ENCODE results near the gene USP32.
"Not testable (repeated sequence)": the region's sequence is repeated elsewhere in the genome, so short reads cannot be mapped to it uniquely, and the experiment has no call there.

Gene USP32

GRCh38 chr17:60403523-60403810, 11.5 kb upstream of the USP32 start:
- DNase-seq (ENCODE audit: low read depth in 2 of 2): no peak

GRCh38 chr17:60401819-60402218, 9.9 kb upstream of the USP32 start:
- no peak for DNase-seq (ENCODE audit: low read depth in 2 of 2)

GRCh38 chr17:60398227-60398959, 6.5 kb upstream of the USP32 start:
- DNase-seq (ENCODE audit: low read depth in 2 of 2): no peak

- DNase-seq (ENCODE audit: low read depth in 2 of 2): no peak
Measured at GRCh38 chr17:60396412-60396811, 4.5 kb upstream of the USP32 start.

DNA sequence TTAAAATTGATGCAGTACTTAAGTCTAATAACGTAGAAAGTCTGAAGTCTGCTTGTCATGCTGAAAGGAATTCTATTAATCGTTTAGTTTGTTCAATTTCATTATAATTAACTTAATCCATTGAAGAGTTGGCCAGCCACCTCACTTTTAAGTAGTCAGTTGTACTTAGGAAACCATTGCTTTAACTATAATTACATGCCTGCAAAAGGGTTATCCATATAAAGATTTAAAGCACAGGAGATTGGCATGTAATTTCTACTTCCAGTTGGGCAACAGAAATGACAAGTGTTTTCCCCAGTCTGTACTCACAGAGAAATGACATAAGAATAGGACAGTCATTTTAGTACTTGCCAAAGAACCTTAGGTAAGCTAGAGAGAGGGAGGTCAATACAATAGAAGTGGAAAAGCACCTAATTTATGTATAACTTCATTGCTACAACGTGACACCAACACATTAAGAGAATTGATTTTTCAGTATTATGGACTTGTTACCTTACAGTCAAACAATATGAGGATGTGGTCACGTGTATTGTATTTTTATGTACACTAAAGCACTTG, 3.7 kb upstream of the USP32 start:
- no peak for DNase-seq (ENCODE audit: low read depth in 2 of 2)

DNA sequence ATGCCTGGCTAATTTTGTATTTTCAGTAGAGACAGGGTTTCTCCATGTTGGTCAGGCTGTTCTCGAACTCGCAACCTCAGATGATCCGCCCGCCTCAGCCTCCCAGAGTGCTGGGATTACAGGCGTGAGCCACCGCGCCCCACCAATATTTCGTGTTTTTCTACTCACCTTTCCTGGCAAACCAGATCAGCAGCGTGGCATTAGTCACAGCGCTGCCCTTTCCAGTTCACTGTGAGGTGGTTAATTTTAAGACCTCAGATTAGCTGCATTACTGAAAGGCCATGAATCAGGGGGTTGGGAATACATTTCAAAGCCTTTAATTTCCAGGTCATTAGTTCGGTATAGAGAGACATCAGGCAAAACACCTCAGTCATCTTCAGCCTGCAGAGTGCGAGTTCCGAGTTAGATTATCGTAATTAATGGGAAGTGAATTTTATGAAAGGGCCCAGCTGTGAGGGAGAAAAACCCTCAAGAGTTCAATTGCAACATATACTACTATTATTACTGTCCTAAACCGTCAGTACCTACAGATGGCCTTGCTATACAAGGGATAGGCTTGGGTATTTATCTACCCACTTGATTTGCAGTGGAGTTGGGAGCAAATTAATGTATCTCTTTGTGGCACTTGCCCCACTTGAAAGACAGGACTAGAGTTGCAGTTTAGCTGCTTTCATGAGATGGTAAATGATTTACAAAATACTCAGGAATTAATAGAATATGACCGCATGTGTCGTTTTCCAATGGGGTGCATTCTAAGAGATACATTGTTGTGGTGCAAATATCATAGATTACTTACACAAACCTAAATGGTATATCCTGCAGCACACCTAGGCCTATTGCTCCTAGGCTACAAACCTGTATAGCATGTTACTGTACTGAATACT, 2.1 kb upstream of the USP32 start:
- DNase-seq (ENCODE audit: low read depth in 2 of 2): no peak

GRCh38 chr17:60392845-60393702, 1.1 kb upstream of the USP32 start:
- DNase-seq (ENCODE audit: low read depth in 2 of 2): no peak

GRCh38 chr17:60391471-60392041, 377 bp downstream of the USP32 start:
- DNase-seq (ENCODE audit: low read depth in 2 of 2): no peak

DNA sequence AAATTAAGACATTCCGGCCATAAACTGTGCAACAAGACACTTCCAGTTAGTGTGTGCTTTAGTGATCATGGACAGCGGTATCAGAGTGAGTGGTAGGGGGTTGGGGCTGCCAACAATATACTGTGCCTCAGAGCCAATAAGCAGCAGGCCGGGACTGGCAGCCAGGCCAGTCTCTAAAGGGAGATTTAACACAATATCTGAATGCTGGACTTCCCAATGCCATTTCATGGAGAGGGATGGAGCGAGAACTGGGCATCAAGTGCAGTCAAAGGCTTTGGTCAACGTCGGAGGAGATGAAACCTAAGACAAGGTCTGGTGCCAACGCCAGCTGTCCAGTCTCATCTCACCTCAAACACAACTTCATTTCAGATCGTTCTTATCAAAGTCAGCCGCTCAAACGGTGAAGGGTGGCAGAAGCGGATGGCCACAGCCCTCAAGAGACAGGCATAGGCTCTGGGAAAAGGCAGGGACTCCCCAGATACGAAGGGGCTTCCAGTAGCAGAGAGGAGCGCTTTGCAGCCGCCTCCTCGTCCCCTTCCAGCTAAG, 935 bp downstream of the USP32 start:
- DNase-seq (ENCODE audit: low read depth in 2 of 2): peak in 1 of 2 donors; percentile 9

DNA sequence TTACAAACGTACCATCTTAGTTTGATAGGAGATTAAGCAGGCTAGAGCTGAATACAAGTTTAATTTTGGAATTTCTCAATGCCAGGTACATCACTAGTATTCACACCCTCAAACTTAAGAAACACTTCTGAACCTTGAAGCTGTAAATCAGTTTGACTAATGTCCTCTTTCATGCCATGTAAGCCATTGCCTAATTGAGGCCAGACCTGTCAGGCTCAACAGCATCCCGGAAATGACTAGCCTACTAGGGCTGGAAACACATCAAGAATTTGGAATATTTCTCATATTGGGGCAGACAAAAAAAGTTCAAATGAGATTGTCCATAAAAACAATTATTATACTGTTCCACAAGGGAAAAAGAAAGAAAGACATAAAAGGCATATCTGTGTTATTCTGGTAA, 1.7 kb downstream of the USP32 start:
- no peak for DNase-seq (ENCODE audit: low read depth in 2 of 2)

- no peak for DNase-seq (ENCODE audit: low read depth in 2 of 2)
Measured at GRCh38 chr17:60388742-60389141, 3.2 kb downstream of the USP32 start.

DNA sequence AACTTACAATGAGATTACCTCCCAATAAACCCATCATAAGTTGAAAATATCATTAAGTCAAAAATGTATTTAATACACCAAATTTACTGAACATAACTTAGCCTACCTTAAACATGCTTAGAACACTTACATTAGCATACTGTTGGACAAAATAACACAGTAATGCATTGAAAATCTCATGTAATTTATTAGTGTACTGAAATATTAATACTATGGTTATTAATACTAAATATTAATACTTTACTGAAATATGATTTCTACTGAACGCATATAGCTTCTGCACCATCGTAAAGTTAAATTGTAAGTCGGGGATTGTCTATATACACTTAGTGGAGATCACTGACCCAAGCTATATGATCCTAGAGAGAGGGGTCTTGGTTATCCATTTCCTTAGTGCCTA, 4.3 kb downstream of the USP32 start:
- DNase-seq (ENCODE audit: low read depth in 2 of 2): no peak

GRCh38 chr17:60386147-60387058, 5.5 kb downstream of the USP32 start:
- no peak for DNase-seq (ENCODE audit: low read depth in 2 of 2)

- DNase-seq (ENCODE audit: low read depth in 2 of 2): not testable (repeated sequence)
Measured at GRCh38 chr17:60384921-60385320, 7.0 kb downstream of the USP32 start.

DNA sequence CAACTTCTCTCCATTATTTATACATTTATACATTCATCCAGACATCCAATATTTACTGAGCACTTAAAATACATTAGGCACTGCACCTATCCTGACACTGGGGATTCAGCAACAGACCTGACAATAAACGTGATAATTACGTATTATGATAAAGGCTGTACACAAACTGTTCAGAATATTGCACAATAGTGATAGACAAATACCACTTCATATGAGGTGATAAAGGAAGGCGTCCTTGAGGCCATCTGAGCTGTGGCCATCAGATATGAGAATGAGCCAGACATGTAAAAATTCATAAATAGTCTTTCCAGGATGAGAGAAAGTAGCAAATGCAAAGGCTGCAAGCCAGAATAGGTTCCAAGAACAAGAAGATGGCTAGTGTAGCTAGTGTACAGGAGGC, 8.6 kb downstream of the USP32 start:
- DNase-seq (ENCODE audit: low read depth in 2 of 2): no peak

DNA sequence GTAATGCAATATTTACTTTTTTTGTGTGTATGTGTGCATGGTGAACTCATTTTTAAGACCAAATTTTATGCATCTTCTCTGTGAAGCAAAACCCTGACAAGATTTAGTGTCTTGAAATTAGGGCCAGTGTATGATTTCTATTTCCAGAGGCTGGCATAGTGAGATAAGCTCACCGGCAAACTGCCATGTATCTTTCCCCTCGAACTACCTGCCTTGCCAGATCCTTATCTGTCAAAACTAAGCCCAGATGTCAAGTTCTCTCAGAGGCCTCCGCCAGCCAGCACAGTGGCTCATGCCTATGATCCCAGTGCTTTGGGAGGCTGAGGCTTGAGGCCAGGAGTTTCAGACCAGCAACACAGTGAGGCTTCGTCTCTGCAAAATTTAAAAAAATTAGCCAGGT, 10.0 kb downstream of the USP32 start:
- no peak for DNase-seq (ENCODE audit: low read depth in 2 of 2)

GRCh38 chr17:60379461-60379860, 12.5 kb downstream of the USP32 start:
- not testable (repeated sequence) for DNase-seq (ENCODE audit: low read depth in 2 of 2)

DNA sequence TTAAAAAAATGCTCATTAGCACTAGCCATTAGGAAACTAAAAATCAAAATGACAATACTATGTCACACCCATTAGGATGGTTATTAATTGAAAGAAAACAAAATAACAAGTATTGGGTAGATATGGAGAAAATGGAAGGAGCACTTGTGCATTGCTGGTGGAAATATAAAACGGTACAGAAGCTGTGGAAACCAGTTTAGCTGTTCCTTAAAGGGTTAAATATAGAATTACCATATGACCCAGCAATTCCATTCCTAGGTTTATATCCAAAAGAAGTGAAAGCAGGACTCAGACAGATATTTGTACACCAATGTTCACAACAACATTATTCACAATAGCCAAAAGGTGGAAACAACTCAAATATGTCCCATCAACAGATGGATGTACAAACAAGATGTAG, 13.7 kb downstream of the USP32 start:
- not testable (repeated sequence) for DNase-seq (ENCODE audit: low read depth in 2 of 2)

- DNase-seq (ENCODE audit: low read depth in 2 of 2): no peak
Measured at GRCh38 chr17:60372790-60373483, 19.0 kb downstream of the USP32 start.
